ENCODE measurements around the gene PTX3. TPM values are rescaled to one million over a fixed set of nuclear protein-coding genes. Genes with fewer than 3 reads are reported as not detected.

The PTX3 gene
- total RNA-seq, 1 experiment from 2014 or later: not detected

- no peak for DNase-seq (ENCODE audit: low read depth, low spot score)
- in situ Hi-C loops (cut with HindIII; ENCODE audit: low pct_unique_long_range_greater_than_20kb, low sequenced_read_pairs): no loop called here
These were observed 23.6 kb downstream of the PTX3 start for GRCh38 chr3:157460253-157460652.

GRCh38 chr3:157463816-157464215 is 27.2 kb downstream of the PTX3 start:
- in situ Hi-C loops (cut with HindIII; ENCODE audit: low pct_unique_long_range_greater_than_20kb, low sequenced_read_pairs): no loop called here
- no peak for DNase-seq (ENCODE audit: low read depth, low spot score)

GRCh38 chr3:157464321-157464720 is 27.7 kb downstream of the PTX3 start:
- no peak for DNase-seq (ENCODE audit: low read depth, low spot score)
- in situ Hi-C loops (cut with HindIII; ENCODE audit: low pct_unique_long_range_greater_than_20kb, low sequenced_read_pairs): no loop called here

GRCh38 chr3:157465741-157466140 is 29.1 kb downstream of the PTX3 start:
- DNase-seq (ENCODE audit: low read depth, low spot score): no peak
- in situ Hi-C loops (cut with HindIII; ENCODE audit: low pct_unique_long_range_greater_than_20kb, low sequenced_read_pairs): no loop called here

- DNase-seq (ENCODE audit: low read depth, low spot score): no peak
- in situ Hi-C loops (cut with HindIII; ENCODE audit: low pct_unique_long_range_greater_than_20kb, low sequenced_read_pairs): no loop called here
These were observed 30.6 kb downstream of the PTX3 start for GRCh38 chr3:157467200-157467599.

- in situ Hi-C loops (cut with HindIII; ENCODE audit: low pct_unique_long_range_greater_than_20kb, low sequenced_read_pairs): no loop called here
These were observed 33.1 kb downstream of the PTX3 start for GRCh38 chr3:157469561-157470294.

GRCh38 chr3:157471064-157471463 is 34.4 kb downstream of the PTX3 start:
- DNase-seq (ENCODE audit: low read depth, low spot score): no peak
- in situ Hi-C loops (cut with HindIII; ENCODE audit: low pct_unique_long_range_greater_than_20kb, low sequenced_read_pairs): no loop called here

More at GRCh38 chr3:157469561-157470294, 33.1 kb downstream of the PTX3 start:
- no peak for DNase-seq (ENCODE audit: low read depth, low spot score)

- no peak for DNase-seq (ENCODE audit: low read depth, low spot score)
- in situ Hi-C loops (cut with HindIII; ENCODE audit: low pct_unique_long_range_greater_than_20kb, low sequenced_read_pairs): no loop called here
These were observed 36.0 kb downstream of the PTX3 start for GRCh38 chr3:157472648-157473047.

- in situ Hi-C loops (cut with HindIII; ENCODE audit: low pct_unique_long_range_greater_than_20kb, low sequenced_read_pairs): no loop called here
- no peak for DNase-seq (ENCODE audit: low read depth, low spot score)
These were observed 39.3 kb downstream of the PTX3 start for GRCh38 chr3:157475921-157476414.

GRCh38 chr3:157477441-157477840 is 40.8 kb downstream of the PTX3 start:
- in situ Hi-C loops (cut with HindIII; ENCODE audit: low pct_unique_long_range_greater_than_20kb, low sequenced_read_pairs): no loop called here
- no peak for DNase-seq (ENCODE audit: low read depth, low spot score)

- in situ Hi-C loops (cut with HindIII; ENCODE audit: low pct_unique_long_range_greater_than_20kb, low sequenced_read_pairs): no loop called here
- DNase-seq (ENCODE audit: low read depth, low spot score): no peak
These were observed 43.0 kb downstream of the PTX3 start for GRCh38 chr3:157479464-157480243.

- no peak for DNase-seq (ENCODE audit: low read depth, low spot score)
- in situ Hi-C loops (cut with HindIII; ENCODE audit: low pct_unique_long_range_greater_than_20kb, low sequenced_read_pairs): no loop called here
These were observed 50.7 kb downstream of the PTX3 start for GRCh38 chr3:157487339-157487738.

- in situ Hi-C loops (cut with HindIII; ENCODE audit: low pct_unique_long_range_greater_than_20kb, low sequenced_read_pairs): no loop called here
These were observed 51.5 kb downstream of the PTX3 start for GRCh38 chr3:157488144-157488543.

GRCh38 chr3:157491136-157491535 is 54.5 kb downstream of the PTX3 start:
- in situ Hi-C loops (cut with HindIII; ENCODE audit: low pct_unique_long_range_greater_than_20kb, low sequenced_read_pairs): no loop called here
- DNase-seq (ENCODE audit: low read depth, low spot score): no peak

More at GRCh38 chr3:157488144-157488543, 51.5 kb downstream of the PTX3 start:
- DNase-seq (ENCODE audit: low read depth, low spot score): no peak

Other genes starting within 250 kb of the PTX3 start
- gene VEPH1, start 66.6 kb downstream of the PTX3 start, total RNA-seq (2014; rRNA removed; shearing (Covaris generic)): 42.3 and 51.9 TPM in 2 replicates